HG02763 (cell line): ENCODE results near the gene OR13A1.
"Not testable (repeated sequence)": the region's sequence is repeated elsewhere in the genome, so short reads cannot be mapped to it uniquely, and the experiment has no call there.

ENCODE experiments used
- ATAC-seq: cut with Tn5 transposase; IDR thresholded peaks from one replicate; pipeline ENCODE4 v1.9.1; 2021; ENCODE audit warnings: mild to moderate bottlenecking, moderate library complexity; ENCODE audit not compliant: unreplicated experiment

Gene OR13A1

DNA sequence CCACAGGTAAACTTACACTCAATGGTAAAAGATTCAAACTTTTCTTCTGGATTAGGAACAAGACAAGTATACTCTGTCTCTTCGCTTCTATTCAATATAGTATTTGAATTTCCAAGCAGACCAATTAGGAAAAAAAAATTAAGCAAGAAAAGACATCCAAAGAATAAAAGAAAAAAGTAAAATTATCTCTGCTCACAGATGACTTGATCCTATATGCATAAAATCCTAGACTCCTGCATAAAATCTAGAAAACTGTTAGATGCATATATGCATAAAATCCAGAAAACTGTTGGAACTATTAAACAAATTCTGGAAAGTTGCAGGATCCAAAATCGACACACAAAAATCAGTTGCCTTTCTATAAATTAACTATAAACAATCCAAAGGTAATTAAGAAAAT is at the start of gene OR13A1:
OR13A1 (minus strand) TSS at position 101 of the 400 bp plus-strand sequence. CDS start 11,186 bp downstream, outside the sequence.
- ATAC-seq = no peak

- ATAC-seq = not testable (repeated sequence)
Measured at GRCh38 chr10:45361983-45362799, 46.8 kb upstream of the OR13A1 start.

GRCh38 chr10:45358961-45359360 is 43.6 kb upstream of the OR13A1 start:
- ATAC-seq = not testable (repeated sequence)

GRCh38 chr10:45355494-45355893 is 40.1 kb upstream of the OR13A1 start:
- no peak for ATAC-seq

- ATAC-seq = no peak
Measured at GRCh38 chr10:45354261-45354660, 38.9 kb upstream of the OR13A1 start.

- peak; percentile 62 for ATAC-seq
Measured at GRCh38 chr10:45353186-45353585, 37.8 kb upstream of the OR13A1 start.

- ATAC-seq = not testable (repeated sequence)
Measured at GRCh38 chr10:45348196-45348765, 32.9 kb upstream of the OR13A1 start.

GRCh38 chr10:45347464-45347863 is 32.1 kb upstream of the OR13A1 start:
- ATAC-seq = not testable (repeated sequence)

GRCh38 chr10:45346652-45347335 is 31.4 kb upstream of the OR13A1 start:
- not testable (repeated sequence) for ATAC-seq

DNA sequence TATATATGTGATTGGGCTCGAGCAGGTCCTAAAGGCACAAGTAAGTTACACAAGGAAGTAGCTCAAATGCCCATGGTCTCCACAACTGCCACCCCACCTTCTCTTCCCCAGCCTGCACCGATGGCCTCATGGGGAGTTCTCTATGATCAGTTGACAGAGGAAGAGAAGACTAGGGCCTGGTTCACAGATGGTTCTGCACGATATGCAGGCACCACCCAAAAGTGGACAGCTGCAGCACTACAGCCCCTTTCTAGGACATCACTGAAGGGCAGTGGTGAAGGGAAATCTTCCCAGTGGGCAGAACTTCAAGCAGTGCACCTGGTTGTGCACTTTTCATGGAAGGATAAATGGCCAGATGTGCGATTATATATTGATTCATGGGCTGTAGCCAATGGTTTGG is 25.0 kb upstream of the OR13A1 start:
- not testable (repeated sequence) for ATAC-seq

DNA sequence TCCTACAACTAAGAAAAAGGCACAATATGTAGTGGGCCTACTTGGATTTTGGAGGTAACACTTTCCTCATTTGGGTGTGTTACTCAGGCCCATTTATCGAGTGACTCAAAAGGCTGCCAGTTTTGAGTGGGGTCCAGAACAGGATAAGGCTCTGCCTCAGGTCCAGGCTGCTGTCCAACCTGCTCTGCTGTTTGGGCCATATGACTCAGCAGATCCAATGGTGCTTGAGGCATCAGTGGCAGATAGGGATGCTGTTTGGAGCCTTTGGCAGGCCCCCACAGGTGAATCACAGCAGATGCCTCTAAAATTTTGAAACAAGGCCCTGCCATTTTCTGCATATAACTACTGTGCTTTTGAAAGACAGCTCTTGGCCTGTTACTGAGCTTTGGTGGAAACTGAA is 24.5 kb upstream of the OR13A1 start:
- no peak for ATAC-seq

GRCh38 chr10:45331824-45332223 is 16.4 kb upstream of the OR13A1 start:
- ATAC-seq = not testable (repeated sequence)

DNA sequence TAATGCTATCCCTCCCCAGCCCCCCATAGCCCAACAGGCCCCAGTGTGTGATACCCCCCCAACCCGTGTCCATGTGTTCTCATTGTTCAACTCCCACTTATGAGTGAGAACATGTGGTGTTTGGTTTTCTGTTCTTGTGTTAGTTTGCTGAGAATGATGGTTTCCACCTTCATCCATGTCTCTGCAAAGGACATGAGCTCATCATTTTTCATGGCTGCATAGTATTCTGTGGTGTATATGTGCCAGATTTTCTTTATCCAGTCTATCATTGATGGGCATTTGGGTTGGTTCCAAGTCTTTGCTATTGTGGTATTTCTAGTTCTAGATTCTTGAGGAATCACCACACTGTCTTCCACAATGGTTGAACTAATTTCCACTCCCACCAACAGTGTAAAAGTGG is 11.5 kb upstream of the OR13A1 start:
- not testable (repeated sequence) for ATAC-seq

- ATAC-seq = no peak
Measured at GRCh38 chr10:45325116-45325515, 9.7 kb upstream of the OR13A1 start.

DNA sequence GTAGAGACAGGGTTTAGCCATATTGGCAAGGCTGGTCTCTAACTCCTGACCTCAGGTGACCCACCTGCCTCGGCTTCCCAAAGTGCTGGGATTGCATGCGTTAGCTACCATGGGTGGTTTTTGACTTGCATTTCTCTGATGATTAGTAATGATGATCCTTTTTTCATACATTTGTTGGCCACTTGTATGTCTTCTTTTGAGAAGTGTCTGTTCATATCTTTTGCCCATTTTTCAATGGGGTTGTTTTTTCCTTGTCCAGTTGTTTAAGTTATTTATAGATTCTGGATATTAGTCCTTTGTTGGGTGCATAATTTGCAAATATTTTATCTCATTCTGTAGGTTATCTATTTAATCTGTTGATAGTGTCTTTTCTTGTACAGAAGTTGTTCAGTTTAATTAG is 4.3 kb upstream of the OR13A1 start:
- ATAC-seq = no peak

- no peak for ATAC-seq
Measured at GRCh38 chr10:45313264-45313873, 2.0 kb downstream of the OR13A1 start.

- no peak for ATAC-seq
Measured at GRCh38 chr10:45308707-45309106, 6.7 kb downstream of the OR13A1 start.

DNA sequence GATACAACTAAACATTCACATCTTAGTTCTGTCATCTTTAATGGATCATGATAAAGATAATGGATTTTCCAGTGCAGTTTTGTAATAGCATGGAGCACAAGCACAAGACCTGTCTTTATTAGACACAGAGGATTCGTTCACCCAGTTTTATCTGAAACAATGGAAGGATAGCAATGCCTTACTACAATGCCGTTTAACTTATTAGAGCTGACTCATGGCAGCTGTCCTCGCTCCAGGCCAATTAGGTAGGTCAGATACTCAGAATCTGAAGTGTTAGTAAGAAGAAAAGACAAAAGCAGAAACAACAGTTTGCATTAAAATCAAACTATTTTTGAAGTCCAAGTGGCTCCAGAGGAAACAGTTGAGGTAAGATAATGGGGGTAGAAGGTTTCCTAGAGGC is 12.8 kb downstream of the OR13A1 start:
- ATAC-seq = no peak

GRCh38 chr10:45298341-45298955 is 17.0 kb downstream of the OR13A1 start:
- ATAC-seq = not testable (repeated sequence)

- ATAC-seq = no peak
Measured at GRCh38 chr10:45294681-45295080, 20.7 kb downstream of the OR13A1 start.

DNA sequence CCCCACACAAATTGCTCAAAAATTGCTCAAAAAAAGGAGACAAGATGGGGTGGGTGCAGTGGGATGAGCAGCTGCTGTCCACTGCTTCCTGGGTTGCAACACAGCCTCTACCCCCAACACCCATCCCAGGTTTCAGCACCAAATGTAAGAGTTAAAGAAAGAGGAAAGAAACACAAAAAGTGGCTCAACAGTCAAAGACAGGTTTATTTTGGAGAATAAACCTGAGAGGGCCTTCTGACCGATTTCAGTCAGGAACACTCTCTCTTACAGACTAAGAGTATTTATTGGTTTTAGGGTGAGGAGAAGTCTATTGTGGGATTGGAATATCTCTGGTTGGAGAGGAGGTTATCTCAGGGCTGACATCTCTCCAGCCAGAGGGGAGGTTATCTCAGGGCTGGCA is 28.4 kb downstream of the OR13A1 start:
- no peak for ATAC-seq
